HPDE6-E6E7 (cell line): Measurements from ENCODE around the gene CSNK1G2.

Experiments used
- DNase-seq: peaks from one replicate; pipeline ENCODE4 v3.0.0; 2011; ENCODE audit warnings: missing footprints; ENCODE audit errors: extremely low spot score

The CSNK1G2 gene

GRCh38 chr19:1941146-1942077 is at the start of gene CSNK1G2:
Gene CSNK1G2, plus strand, starts transcription at chr19:1941172. Its CDS starts 28,601 bp downstream, at chr19:1969773.
- peak; percentile 82 for DNase-seq

GRCh38 chr19:1893791-1894190 is 47.2 kb upstream of the CSNK1G2 start:
- no peak for DNase-seq

- DNase-seq, result no peak
Observed at GRCh38 chr19:1896508-1896907, 44.5 kb upstream of the CSNK1G2 start.

GRCh38 chr19:1901940-1902404 is 39.0 kb upstream of the CSNK1G2 start:
- DNase-seq, result no peak

- no peak for DNase-seq
Observed at GRCh38 chr19:1902923-1903322, 38.0 kb upstream of the CSNK1G2 start.

GRCh38 chr19:1904860-1905109 is 36.2 kb upstream of the CSNK1G2 start:
- DNase-seq, result no peak

- peak; percentile 94 for DNase-seq
Observed at GRCh38 chr19:1905110-1905862, 35.7 kb upstream of the CSNK1G2 start, which contains the start of the genes ADAT3 and SCAMP4. Gene ADAT3, plus strand, starts transcription at chr19:1905399. Its CDS starts 6,649 bp downstream, at chr19:1912048. Gene SCAMP4, plus strand, starts transcription at chr19:1905399. Its CDS starts 9,621 bp downstream, at chr19:1915020.

- no peak for DNase-seq
Observed at GRCh38 chr19:1905863-1906375, 35.1 kb upstream of the CSNK1G2 start.

GRCh38 chr19:1906985-1907562 is 33.9 kb upstream of the CSNK1G2 start:
- no peak for DNase-seq

- no peak for DNase-seq
Observed at GRCh38 chr19:1907563-1908363, 33.2 kb upstream of the CSNK1G2 start.

GRCh38 chr19:1908364-1908678 is 32.7 kb upstream of the CSNK1G2 start:
- no peak for DNase-seq

- no peak for DNase-seq
Observed at GRCh38 chr19:1909761-1910080, 31.3 kb upstream of the CSNK1G2 start.

GRCh38 chr19:1910177-1910576 is 30.8 kb upstream of the CSNK1G2 start:
- DNase-seq, result no peak

- DNase-seq, result no peak
Observed at GRCh38 chr19:1911098-1911497, 29.9 kb upstream of the CSNK1G2 start.

GRCh38 chr19:1911995-1912394 is 29.0 kb upstream of the CSNK1G2 start:
- no peak for DNase-seq

GRCh38 chr19:1912760-1913505 is 28.0 kb upstream of the CSNK1G2 start:
- no peak for DNase-seq

GRCh38 chr19:1913781-1914577 is 27.0 kb upstream of the CSNK1G2 start:
- DNase-seq, result no peak

GRCh38 chr19:1914826-1915341 is 26.1 kb upstream of the CSNK1G2 start:
- DNase-seq, result no peak

GRCh38 chr19:1917146-1917545 is 23.8 kb upstream of the CSNK1G2 start:
- DNase-seq, result no peak

GRCh38 chr19:1917926-1918325 is 23.0 kb upstream of the CSNK1G2 start:
- DNase-seq, result no peak
